DMS 273 (cell line): ENCODE results near the gene PCDHGA4.
A peak's percentile ranks its signal among the peaks of the same experiment; 100 is the strongest.
"Not testable (repeated sequence)": the region's sequence is repeated elsewhere in the genome, so short reads cannot be mapped to it uniquely, and the experiment has no call there.

ENCODE experiments used
- DNase-seq: peaks from one replicate; lab custom pipeline; 2025; ENCODE audit not compliant: unreplicated experiment; lab: John Stamatoyannopoulos, UW

The PCDHGA4 gene

GRCh38 chr5:141346017-141346416 lies 8.8 kb upstream of the PCDHGA4 start:
- not testable (repeated sequence) for DNase-seq

GRCh38 chr5:141349917-141350619 lies 4.8 kb upstream of the PCDHGA4 start, which contains the start of gene PCDHGB1:
PCDHGB1 (plus strand) TSS chr5:141350099; CDS start chr5:141350261, 162 bp downstream.
- DNase-seq, result peak; percentile 88

GRCh38 chr5:141351591-141351990 lies 3.2 kb upstream of the PCDHGA4 start:
- no peak for DNase-seq

- DNase-seq, result no peak
Observed at GRCh38 chr5:141355641-141356040, 820 bp downstream of the PCDHGA4 start.

GRCh38 chr5:141356133-141356532 lies 1.3 kb downstream of the PCDHGA4 start:
- no peak for DNase-seq

- no peak for DNase-seq
Observed at GRCh38 chr5:141356950-141357349, 2.1 kb downstream of the PCDHGA4 start.

GRCh38 chr5:141359790-141360426 lies 5.1 kb downstream of the PCDHGA4 start, which contains the start of gene PCDHGB2:
PCDHGB2 (plus strand) TSS chr5:141359994; CDS start chr5:141360136, 142 bp downstream.
- peak; percentile 11 for DNase-seq

- no peak for DNase-seq
Observed at GRCh38 chr5:141360685-141361084, 5.9 kb downstream of the PCDHGA4 start.

GRCh38 chr5:141362719-141363118 lies 7.9 kb downstream of the PCDHGA4 start:
- no peak for DNase-seq

- no peak for DNase-seq
Observed at GRCh38 chr5:141363952-141364660, 9.3 kb downstream of the PCDHGA4 start, which contains the start of gene PCDHGA5. PCDHGA5 (plus strand) TSS chr5:141364162; CDS start chr5:141364331, 169 bp downstream.

GRCh38 chr5:141366016-141366896 lies 11.4 kb downstream of the PCDHGA4 start:
- no peak for DNase-seq

GRCh38 chr5:141369994-141370848 lies 15.4 kb downstream of the PCDHGA4 start, which contains the start of gene PCDHGB3:
PCDHGB3 (plus strand) TSS chr5:141370242; CDS start chr5:141370395, 153 bp downstream.
- DNase-seq, result no peak

- DNase-seq, result no peak
Observed at GRCh38 chr5:141371572-141372475, 17.0 kb downstream of the PCDHGA4 start.

- DNase-seq, result no peak
Observed at GRCh38 chr5:141373673-141374317, 19.0 kb downstream of the PCDHGA4 start, which contains the start of gene PCDHGA6. PCDHGA6 (plus strand) TSS chr5:141373891; CDS start chr5:141374084, 193 bp downstream.

GRCh38 chr5:141374627-141375026 lies 19.8 kb downstream of the PCDHGA4 start:
- no peak for DNase-seq

GRCh38 chr5:141375444-141376155 lies 20.8 kb downstream of the PCDHGA4 start:
- not testable (repeated sequence) for DNase-seq
